ENCODE results near the gene SPECC1L. TPM values are rescaled to one million over a fixed set of nuclear protein-coding genes. Genes with fewer than 3 reads are reported as not detected.

SPECC1L gene
- polyA plus RNA-seq, 4 donors = 6.0 to 29.9 (median 9.9) TPM

DNA sequence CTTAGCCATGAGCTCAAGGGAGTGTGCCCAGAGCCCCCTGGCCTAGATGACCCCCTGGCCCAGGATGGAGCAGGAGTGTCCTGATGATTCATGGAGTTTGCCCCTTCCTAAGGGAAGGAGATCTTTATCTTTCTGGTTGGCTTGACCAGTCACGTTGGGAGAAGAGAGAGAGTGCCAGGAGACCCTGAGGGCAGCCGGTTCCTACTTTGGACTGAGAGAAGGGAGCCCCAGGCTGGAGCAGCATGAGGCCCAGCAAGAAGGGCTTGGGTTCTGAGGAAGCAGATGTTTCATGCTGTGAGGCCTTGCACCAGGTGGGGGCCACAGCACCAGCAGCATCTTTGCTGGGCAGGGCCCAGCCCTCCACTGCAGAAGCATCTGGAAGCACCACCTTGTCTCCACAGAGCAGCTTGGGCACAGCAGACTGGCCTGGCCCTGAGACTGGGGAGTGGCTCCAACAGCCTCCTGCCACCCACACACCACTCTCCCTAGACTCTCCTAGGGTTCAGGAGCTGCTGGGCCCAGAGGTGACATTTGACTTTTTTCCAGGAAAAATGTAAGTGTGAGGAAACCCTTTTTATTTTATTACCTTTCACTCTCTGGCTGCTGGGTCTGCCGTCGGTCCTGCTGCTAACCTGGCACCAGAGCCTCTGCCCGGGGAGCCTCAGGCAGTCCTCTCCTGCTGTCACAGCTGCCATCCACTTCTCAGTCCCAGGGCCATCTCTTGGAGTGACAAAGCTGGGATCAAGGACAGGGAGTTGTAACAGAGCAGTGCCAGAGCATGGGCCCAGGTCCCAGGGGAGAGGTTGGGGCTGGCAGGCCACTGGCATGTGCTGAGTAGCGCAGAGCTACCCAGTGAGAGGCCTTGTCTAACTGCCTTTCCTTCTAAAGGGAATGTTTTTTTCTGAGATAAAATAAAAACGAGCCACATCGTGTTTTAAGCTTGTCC is 171.0 kb downstream of the SPECC1L start:
- H3K9me3 ChIP-seq (ENCODE audit: control insufficient read depth in 2 of 2, insufficient read depth in 1 of 2, low read depth in 1 of 2, low read length in 1 of 2) = no peaks in the 10 kb centered on the region
- no peak for DNase-seq
- H3K27ac ChIP-seq (ENCODE audit: low read depth in 1 of 3, low read length in 2 of 3) = no peak overlapping the region
- no peak overlapping the region for H3K4me3 ChIP-seq (ENCODE audit: low read depth in 1 of 3, low read length in 3 of 3)
- no peaks in the 10 kb centered on the region for H3K4me1 ChIP-seq (ENCODE audit: control insufficient read depth in 3 of 3, insufficient read depth in 2 of 3, low read depth in 1 of 3, low read length in 2 of 3)
- no peaks in the 10 kb centered on the region for H3K27me3 ChIP-seq (ENCODE audit: control insufficient read depth in 3 of 3, insufficient read depth in 3 of 3, low read length in 3 of 3)
- WGBS, 3 donors = 85 to 87% (median 86%) methylated on average over 8 of the region's 8 CpGs
- H3K36me3 ChIP-seq (ENCODE audit: control insufficient read depth in 3 of 3, insufficient read depth in 2 of 3, low read depth in 1 of 3, low read length in 3 of 3) = peaks cover 0 to 73% (median 2%) of the 10 kb centered on the region in 3 donors
- FAIRE-seq = no peak

DNA sequence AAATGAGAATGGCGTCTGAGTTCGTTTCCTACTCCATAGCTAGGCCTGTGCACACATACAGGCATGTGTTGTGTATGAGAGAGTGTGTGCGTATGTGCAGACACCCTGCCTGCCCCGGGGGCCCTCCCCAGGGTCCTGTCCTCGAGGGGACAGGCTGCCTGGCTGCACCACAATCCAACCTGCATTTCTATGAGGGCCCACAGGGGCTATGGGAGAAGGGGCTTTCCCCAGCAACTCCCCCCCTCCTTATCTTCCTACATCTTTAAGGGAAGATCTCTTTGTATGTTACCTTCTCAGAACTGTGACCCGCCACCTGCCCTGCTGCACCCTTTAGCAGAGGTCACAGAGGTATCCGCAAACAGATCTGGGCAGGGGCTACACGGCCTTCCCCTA is 171.7 kb downstream of the SPECC1L start:
- no peak for DNase-seq
- no peaks in the 10 kb centered on the region for H3K9me3 ChIP-seq (ENCODE audit: control insufficient read depth in 2 of 2, insufficient read depth in 1 of 2, low read depth in 1 of 2, low read length in 1 of 2)
- H3K4me1 ChIP-seq (ENCODE audit: control insufficient read depth in 3 of 3, insufficient read depth in 2 of 3, low read depth in 1 of 3, low read length in 2 of 3) = no peaks in the 10 kb centered on the region
- WGBS, 3 donors = 83 to 86% (median 84%) methylated on average over 8 of the region's 8 CpGs
- no peaks in the 10 kb centered on the region for H3K27me3 ChIP-seq (ENCODE audit: control insufficient read depth in 3 of 3, insufficient read depth in 3 of 3, low read length in 3 of 3)
- FAIRE-seq = no peak
- no peak overlapping the region for H3K4me3 ChIP-seq (ENCODE audit: low read depth in 1 of 3, low read length in 3 of 3)
- no peak overlapping the region for H3K27ac ChIP-seq (ENCODE audit: low read depth in 1 of 3, low read length in 2 of 3)
- peaks cover 0 to 66% (median 2%) of the 10 kb centered on the region in 3 donors for H3K36me3 ChIP-seq (ENCODE audit: control insufficient read depth in 3 of 3, insufficient read depth in 2 of 3, low read depth in 1 of 3, low read length in 3 of 3)

DNA sequence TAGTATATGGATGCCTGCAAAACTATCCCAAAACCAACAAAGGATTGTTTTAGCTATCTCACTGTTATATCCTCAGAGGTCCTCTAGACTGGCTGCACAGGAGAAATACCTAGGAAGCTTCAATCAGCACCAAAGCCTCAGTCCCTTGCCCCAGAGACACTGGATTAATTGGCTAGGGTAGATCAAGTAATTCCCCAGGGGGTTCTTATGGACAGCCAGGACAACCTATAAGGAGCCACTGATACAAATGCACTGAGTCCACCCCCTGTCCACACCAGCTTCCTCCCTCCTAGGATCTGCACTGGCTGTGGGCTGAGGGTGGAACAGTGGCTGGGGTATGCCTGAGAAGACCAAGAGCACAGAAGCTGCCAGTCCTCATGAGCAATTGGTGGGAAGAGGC is 173.0 kb downstream of the SPECC1L start:
- H3K4me3 ChIP-seq (ENCODE audit: low read depth in 1 of 3, low read length in 3 of 3) = no peak overlapping the region
- no peaks in the 10 kb centered on the region for H3K4me1 ChIP-seq (ENCODE audit: control insufficient read depth in 3 of 3, insufficient read depth in 2 of 3, low read depth in 1 of 3, low read length in 2 of 3)
- H3K9me3 ChIP-seq (ENCODE audit: control insufficient read depth in 2 of 2, insufficient read depth in 1 of 2, low read depth in 1 of 2, low read length in 1 of 2) = no peaks in the 10 kb centered on the region
- H3K36me3 ChIP-seq (ENCODE audit: control insufficient read depth in 3 of 3, insufficient read depth in 2 of 3, low read depth in 1 of 3, low read length in 3 of 3) = peaks cover 0 to 57% (median 2%) of the 10 kb centered on the region in 3 donors
- DNase-seq (no peak), FAIRE-seq (no peak)
- no peak overlapping the region for H3K27ac ChIP-seq (ENCODE audit: low read depth in 1 of 3, low read length in 2 of 3)
- no peaks in the 10 kb centered on the region for H3K27me3 ChIP-seq (ENCODE audit: control insufficient read depth in 3 of 3, insufficient read depth in 3 of 3, low read length in 3 of 3)

DNA sequence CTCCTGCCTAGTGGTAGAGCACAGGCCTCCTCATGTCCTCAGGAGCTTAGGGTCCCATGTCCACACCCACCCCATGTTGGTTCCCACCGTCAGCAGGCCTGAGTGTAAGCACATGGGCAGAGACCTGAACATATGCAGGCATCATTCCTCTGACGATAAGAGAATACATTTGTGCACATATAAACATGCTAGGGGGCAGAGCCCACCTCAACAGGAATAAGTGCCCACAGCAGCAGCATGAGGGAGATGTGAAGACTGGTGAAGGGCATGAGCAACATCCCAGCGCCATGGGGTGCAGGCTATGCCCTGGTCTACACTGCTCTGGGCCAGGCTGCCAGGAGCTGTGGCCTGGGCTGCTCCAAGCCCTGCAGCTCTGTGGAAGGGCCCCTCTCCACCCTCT is 173.6 kb downstream of the SPECC1L start:
- no peaks in the 10 kb centered on the region for H3K9me3 ChIP-seq (ENCODE audit: control insufficient read depth in 2 of 2, insufficient read depth in 1 of 2, low read depth in 1 of 2, low read length in 1 of 2)
- WGBS, 3 donors = 92 to 97% (median 92%) methylated on average over 3 of the region's 3 CpGs
- H3K4me1 ChIP-seq (ENCODE audit: control insufficient read depth in 3 of 3, insufficient read depth in 2 of 3, low read depth in 1 of 3, low read length in 2 of 3) = no peaks in the 10 kb centered on the region
- no peaks in the 10 kb centered on the region for H3K27me3 ChIP-seq (ENCODE audit: control insufficient read depth in 3 of 3, insufficient read depth in 3 of 3, low read length in 3 of 3)
- H3K36me3 ChIP-seq (ENCODE audit: control insufficient read depth in 3 of 3, insufficient read depth in 2 of 3, low read depth in 1 of 3, low read length in 3 of 3) = peaks cover 0 to 53% (median 2%) of the 10 kb centered on the region in 3 donors
- H3K4me3 ChIP-seq (ENCODE audit: low read depth in 1 of 3, low read length in 3 of 3) = no peak overlapping the region
- FAIRE-seq = no peak
- H3K27ac ChIP-seq (ENCODE audit: low read depth in 1 of 3, low read length in 2 of 3) = no peak overlapping the region
- no peak for DNase-seq

DNA sequence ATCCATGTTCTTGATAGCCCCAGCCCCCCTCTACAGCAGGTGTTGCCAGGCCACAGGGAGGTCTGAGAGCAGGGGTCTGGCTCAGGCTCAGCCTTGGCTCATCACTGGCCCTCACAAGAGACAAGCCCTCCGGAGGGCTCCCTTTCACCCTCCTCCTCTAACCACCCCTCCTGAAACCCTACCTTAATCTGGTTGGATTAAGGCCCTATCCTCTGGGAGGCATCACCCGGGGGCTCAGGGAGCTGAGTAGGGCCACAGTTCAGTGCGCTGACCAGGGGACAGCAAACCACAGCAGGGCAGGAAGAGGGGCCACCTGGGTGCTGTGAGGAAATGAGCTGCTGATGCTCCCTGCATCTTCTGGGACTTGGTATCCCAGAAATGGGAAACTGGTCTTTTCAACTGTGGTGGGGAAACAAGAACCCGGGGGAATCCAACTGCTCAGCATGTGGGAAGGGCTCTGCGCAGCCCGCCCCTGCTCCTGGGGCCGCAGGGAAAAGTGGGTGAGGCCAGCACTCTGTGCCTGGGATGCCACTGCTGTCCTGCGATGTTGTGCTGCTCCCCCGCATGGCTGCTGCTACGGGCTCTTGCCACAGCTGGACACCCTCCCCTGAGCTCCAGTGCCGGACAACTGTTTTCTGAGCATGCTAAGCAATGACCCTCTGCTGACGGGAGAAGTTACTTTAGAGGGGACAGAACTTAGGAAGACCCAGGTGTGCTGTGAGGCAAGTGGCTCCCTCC is 174.3 kb downstream of the SPECC1L start:
- H3K27ac ChIP-seq (ENCODE audit: low read depth in 1 of 3, low read length in 2 of 3) = no peak overlapping the region
- H3K36me3 ChIP-seq (ENCODE audit: control insufficient read depth in 3 of 3, insufficient read depth in 2 of 3, low read depth in 1 of 3, low read length in 3 of 3) = peaks cover 0 to 49% (median 2%) of the 10 kb centered on the region in 3 donors
- 83 to 90% (median 89%) methylated on average over 12 of the region's 12 CpGs for WGBS, 3 donors
- FAIRE-seq (no peak), DNase-seq (no peak)
- no peaks in the 10 kb centered on the region for H3K9me3 ChIP-seq (ENCODE audit: control insufficient read depth in 2 of 2, insufficient read depth in 1 of 2, low read depth in 1 of 2, low read length in 1 of 2)
- no peak overlapping the region for H3K4me3 ChIP-seq (ENCODE audit: low read depth in 1 of 3, low read length in 3 of 3)
- no peaks in the 10 kb centered on the region for H3K27me3 ChIP-seq (ENCODE audit: control insufficient read depth in 3 of 3, insufficient read depth in 3 of 3, low read length in 3 of 3)
- no peaks in the 10 kb centered on the region for H3K4me1 ChIP-seq (ENCODE audit: control insufficient read depth in 3 of 3, insufficient read depth in 2 of 3, low read depth in 1 of 3, low read length in 2 of 3)

DNA sequence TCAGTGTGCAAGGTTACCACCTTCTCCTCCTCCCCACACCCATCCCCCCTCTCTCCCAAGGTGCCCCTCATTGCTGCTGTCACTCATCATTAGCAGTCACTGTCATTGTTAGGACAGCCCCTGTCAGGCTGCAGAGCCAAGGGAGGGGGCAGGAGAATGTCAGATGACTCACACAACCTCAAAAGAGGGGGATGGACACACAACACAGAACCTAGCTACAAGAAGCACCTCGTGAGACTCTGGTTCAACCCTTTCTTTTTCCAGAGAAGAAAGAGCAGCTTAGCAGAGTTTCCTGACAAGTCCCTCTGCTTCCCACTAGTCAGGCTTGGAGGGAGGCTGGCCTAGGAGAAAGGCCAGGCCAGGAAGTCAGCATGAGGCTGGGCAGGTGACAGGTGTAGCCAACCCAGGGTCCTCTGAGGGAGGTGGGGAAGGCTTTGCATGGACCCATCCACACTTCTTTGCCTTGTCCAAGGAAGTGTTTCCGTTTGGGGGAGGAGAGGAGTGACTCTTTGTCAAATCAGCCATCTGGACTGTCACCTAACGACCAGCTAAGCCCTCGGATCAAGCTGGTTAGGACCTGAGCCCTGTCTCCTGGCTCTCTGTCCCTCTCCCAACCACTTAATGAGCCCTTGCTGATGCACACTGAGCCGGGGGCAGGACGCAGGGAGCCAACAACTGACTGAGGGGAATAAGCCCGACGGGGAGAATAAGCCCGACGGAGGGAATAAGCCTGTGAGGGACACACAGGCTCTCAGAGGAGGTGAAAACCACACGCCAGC is 175.0 kb downstream of the SPECC1L start:
- no peak for FAIRE-seq
- Histone ChIP-seq H3K36me3 (ENCODE audit: control insufficient read depth in 3 of 3, insufficient read depth in 2 of 3, low read depth in 1 of 3, low read length in 3 of 3) (peaks cover 0 to 44% (median 2%) of the 10 kb centered on the region in 3 donors), H3K27me3 (ENCODE audit: control insufficient read depth in 3 of 3, insufficient read depth in 3 of 3, low read length in 3 of 3) (no peaks in the 10 kb centered on the region), H3K27ac (ENCODE audit: low read depth in 1 of 3, low read length in 2 of 3) (no peak overlapping the region), H3K4me1 (ENCODE audit: control insufficient read depth in 3 of 3, insufficient read depth in 2 of 3, low read depth in 1 of 3, low read length in 2 of 3) (no peaks in the 10 kb centered on the region), H3K4me3 (ENCODE audit: low read depth in 1 of 3, low read length in 3 of 3) (no peak overlapping the region), H3K9me3 (ENCODE audit: control insufficient read depth in 2 of 2, insufficient read depth in 1 of 2, low read depth in 1 of 2, low read length in 1 of 2) (no peaks in the 10 kb centered on the region)
- DNase-seq = no peak
- 82 to 83% (median 83%) methylated on average over 11 of the region's 11 CpGs for WGBS, 3 donors

DNA sequence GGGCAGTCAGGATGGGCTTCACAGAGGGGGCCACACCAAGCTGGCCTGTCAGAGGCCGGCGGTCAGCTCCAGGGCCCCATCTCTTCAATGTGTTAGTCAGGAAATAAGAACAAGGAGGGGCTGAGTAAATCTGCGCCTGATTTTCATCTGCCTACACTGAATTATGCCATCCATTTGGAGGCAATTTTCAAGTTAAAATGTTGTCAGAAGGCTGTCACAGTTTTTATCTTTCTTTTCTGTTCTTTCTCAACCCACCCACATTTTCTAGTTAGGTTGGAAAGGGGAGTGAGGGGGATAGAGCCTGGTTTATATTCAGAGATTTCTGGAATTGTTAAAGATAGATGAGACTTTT is 175.6 kb downstream of the SPECC1L start:
- H3K36me3 ChIP-seq (ENCODE audit: control insufficient read depth in 3 of 3, insufficient read depth in 2 of 3, low read depth in 1 of 3, low read length in 3 of 3) = peaks cover 0 to 38% (median under 1%) of the 10 kb centered on the region in 3 donors
- 88 to 98% (median 94%) methylated on average over 3 of the region's 3 CpGs for WGBS, 3 donors
- H3K4me1 ChIP-seq (ENCODE audit: control insufficient read depth in 3 of 3, insufficient read depth in 2 of 3, low read depth in 1 of 3, low read length in 2 of 3) = no peaks in the 10 kb centered on the region
- H3K27me3 ChIP-seq (ENCODE audit: control insufficient read depth in 3 of 3, insufficient read depth in 3 of 3, low read length in 3 of 3) = no peaks in the 10 kb centered on the region
- H3K9me3 ChIP-seq (ENCODE audit: control insufficient read depth in 2 of 2, insufficient read depth in 1 of 2, low read depth in 1 of 2, low read length in 1 of 2) = no peaks in the 10 kb centered on the region
- no peak overlapping the region for H3K4me3 ChIP-seq (ENCODE audit: low read depth in 1 of 3, low read length in 3 of 3)
- H3K27ac ChIP-seq (ENCODE audit: low read depth in 1 of 3, low read length in 2 of 3) = no peak overlapping the region
- DNase-seq (no peak), FAIRE-seq (no peak)

DNA sequence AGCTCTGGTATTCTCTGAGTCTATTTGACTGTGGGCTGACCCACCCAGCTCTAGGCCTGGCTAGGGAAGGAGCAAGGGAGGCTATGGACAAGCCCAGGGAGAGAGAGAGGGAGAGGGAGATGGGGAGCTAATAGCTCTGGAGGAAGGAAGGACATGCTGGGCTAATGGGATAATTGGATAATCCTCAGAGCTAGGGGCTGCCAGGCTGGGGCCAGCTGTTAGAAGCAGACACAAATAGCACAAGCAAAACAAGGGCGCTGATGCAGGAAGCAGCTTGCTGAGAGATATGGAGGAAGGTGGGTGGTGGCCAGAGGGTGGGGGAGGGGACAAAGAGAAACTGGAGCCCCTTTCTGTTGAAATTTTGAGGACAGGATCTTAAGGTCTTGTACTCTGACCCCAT is 180.0 kb downstream of the SPECC1L start:
- H3K4me3 ChIP-seq (ENCODE audit: low read depth in 1 of 3, low read length in 3 of 3) = no peak overlapping the region
- no peak overlapping the region for H3K27ac ChIP-seq (ENCODE audit: low read depth in 1 of 3, low read length in 2 of 3)
- FAIRE-seq (no peak), DNase-seq (no peak)
- 43 to 100% (median 85%) methylated on average over 1 of the region's 1 CpG for WGBS, 3 donors
- peaks cover 0 to 4% of the 10 kb centered on the region in 2 donors for H3K9me3 ChIP-seq (ENCODE audit: control insufficient read depth in 2 of 2, insufficient read depth in 1 of 2, low read depth in 1 of 2, low read length in 1 of 2)
- H3K4me1 ChIP-seq (ENCODE audit: control insufficient read depth in 3 of 3, insufficient read depth in 2 of 3, low read depth in 1 of 3, low read length in 2 of 3) = no peaks in the 10 kb centered on the region
- H3K27me3 ChIP-seq (ENCODE audit: control insufficient read depth in 3 of 3, insufficient read depth in 3 of 3, low read length in 3 of 3) = no peaks in the 10 kb centered on the region
- peaks cover 0 to 13% (median 0%) of the 10 kb centered on the region in 3 donors for H3K36me3 ChIP-seq (ENCODE audit: control insufficient read depth in 3 of 3, insufficient read depth in 2 of 3, low read depth in 1 of 3, low read length in 3 of 3)

Data from small intestine (tissue), 7 donors.